IMR-90 (cell line): ENCODE measurements around the gene GPAT3. TPM values are rescaled to one million over a fixed set of nuclear protein-coding genes. Genes with fewer than 3 reads are reported as not detected.
A peak's percentile ranks its signal among the peaks of the same experiment; 100 is the strongest.

ENCODE experiments used
- ATAC-seq: fragments of 200-7000 bp; cut with Tn5 transposase; 2 replicates; pipeline ENCODE4 v1.9.1; 2020; ENCODE audit warnings: low read depth, mild to moderate bottlenecking, moderate library complexity
- BruUV-seq: library from RNA; stranded (reverse); fragments of 400-500 nt; replicated peaks from 2 replicates; lab custom pipeline; 2021; lab: Mats Ljungman, UMichigan
- CTCF ChIA-PET: fragments of 300-600 bp; formaldehyde crosslinking; extraction: SDS; loops from one replicate; lab custom pipeline; 2021; ENCODE audit warnings: antibody characterized with exemption; lab: Yijun Ruan, JAX
- POLR2A ChIA-PET: fragments of 300-600 bp; sonication (Branson Sonifier 250); formaldehyde crosslinking; loops from one replicate; lab custom pipeline; 2022; ENCODE audit warnings: antibody characterized with exemption; ENCODE audit not compliant: unreplicated experiment; lab: Charles Lee
- DNase-seq: peaks from one replicate; pipeline ENCODE4 v3.0.0; 2013
- H2AFZ ChIP-seq: replicated peaks from 2 replicates; pipeline ENCODE3; 2013; ENCODE audit warnings: low read length, mild to moderate bottlenecking; ENCODE audit not compliant: poor library complexity
- H2AK5ac ChIP-seq: 2 replicates; pipeline ENCODE4 v1.6.1; 2013; ENCODE audit warnings: low read depth, low read length, inconsistent platforms
- H2AK9ac ChIP-seq: replicated peaks from 2 replicates; pipeline ENCODE3; 2013; ENCODE audit warnings: mild to moderate bottlenecking, low read depth, low read length, moderate library complexity; ENCODE audit not compliant: poor library complexity
- H2BK120ac ChIP-seq: 2 replicates; pipeline ENCODE4 v1.6.1; 2013; ENCODE audit warnings: low read depth, low read length, inconsistent platforms
- H2BK15ac ChIP-seq: 3 replicates; pipeline ENCODE4 v1.6.1; 2013; ENCODE audit warnings: low read depth, low read length, inconsistent platforms
- H2BK20ac ChIP-seq: 2 replicates; pipeline ENCODE4 v1.6.1; 2013; ENCODE audit warnings: low read depth, mild to moderate bottlenecking, inconsistent platforms, low read length, moderate library complexity
- H2BK5ac ChIP-seq: 2 replicates; pipeline ENCODE4 v1.6.1; 2013; ENCODE audit warnings: mild to moderate bottlenecking, low read depth, low read length, inconsistent platforms; ENCODE audit not compliant: poor library complexity, severe bottlenecking
- H3K14ac ChIP-seq: replicated peaks from 2 replicates; pipeline ENCODE4 v1.6.1; 2013; ENCODE audit warnings: low read depth, low read length, inconsistent platforms
- H3K18ac ChIP-seq: 2 replicates; pipeline ENCODE4 v1.6.1; 2013; ENCODE audit warnings: low read depth, low read length, control low read depth
- H3K23ac ChIP-seq: 2 replicates; pipeline ENCODE4 v1.6.1; 2013; ENCODE audit warnings: low read depth, low read length, inconsistent platforms
- H3K27ac ChIP-seq: 2 replicates; pipeline ENCODE4 v1.5.1; 2013; ENCODE audit warnings: mild to moderate bottlenecking, control low read depth, low read length; ENCODE audit not compliant: insufficient read depth
- H3K27me3 ChIP-seq: 2 replicates; pipeline ENCODE4 v1.6.1; 2013; ENCODE audit warnings: low read length; ENCODE audit not compliant: control insufficient read depth, insufficient read depth
- H3K36me3 ChIP-seq: 2 replicates; pipeline ENCODE4 v1.6.1; 2013; ENCODE audit warnings: low read length, mixed read lengths; ENCODE audit not compliant: control insufficient read depth, insufficient read depth
- H3K4ac ChIP-seq: 2 replicates; pipeline ENCODE4 v1.6.1; 2013; ENCODE audit warnings: low read depth, low read length, inconsistent platforms
- H3K4me1 ChIP-seq: 2 replicates; pipeline ENCODE4 v1.6.1; 2013; ENCODE audit warnings: low read length, mixed read lengths; ENCODE audit not compliant: control insufficient read depth, insufficient read depth
- H3K4me2 ChIP-seq: 2 replicates; pipeline ENCODE4 v1.6.1; 2013; ENCODE audit warnings: low read depth, mild to moderate bottlenecking, control low read depth, low read length, moderate library complexity
- H3K4me3 ChIP-seq: 2 replicates; pipeline ENCODE4 v1.5.1; 2013; ENCODE audit warnings: low read depth, mild to moderate bottlenecking, control low read depth, low read length, moderate library complexity; ENCODE audit not compliant: insufficient read depth
- H3K56ac ChIP-seq: 2 replicates; pipeline ENCODE4 v1.6.1; 2013; ENCODE audit warnings: low read length, inconsistent platforms; ENCODE audit not compliant: insufficient read depth; ENCODE audit errors: extremely low read depth
- H3K79me1 ChIP-seq, 2 experiments: 2 replicates each; pipeline ENCODE4 v1.6.1; 2013; ENCODE audit warnings: low read length in 2 of 2, inconsistent platforms in 1 of 2, low read depth in 1 of 2
- H3K9ac ChIP-seq: 2 replicates; pipeline ENCODE4 v1.6.1; 2013; ENCODE audit warnings: low read depth, low read length, control low read depth
- H3K9me1 ChIP-seq: 2 replicates; pipeline ENCODE4 v1.6.1; 2013; ENCODE audit warnings: low read length, inconsistent platforms; ENCODE audit not compliant: insufficient read depth
- H3K9me3 ChIP-seq: 2 replicates; pipeline ENCODE4 v1.6.1; 2013; ENCODE audit warnings: low read length; ENCODE audit not compliant: control insufficient read depth, insufficient read depth
- H4K20me1 ChIP-seq: 2 replicates; pipeline ENCODE4 v1.6.1; 2013; ENCODE audit warnings: low read length, inconsistent platforms; ENCODE audit not compliant: insufficient read depth
- H4K5ac ChIP-seq: 2 replicates; pipeline ENCODE4 v1.6.1; 2013; ENCODE audit warnings: mild to moderate bottlenecking, low read depth, low read length, control low read depth
- H4K8ac ChIP-seq, 2 experiments: 2 replicates each; pipeline ENCODE4 v1.6.1; 2013; ENCODE audit warnings: low read depth in 2 of 2, low read length in 2 of 2, control low read depth in 1 of 2, inconsistent platforms in 1 of 2
- H4K91ac ChIP-seq: 2 replicates; pipeline ENCODE4 v1.6.1; 2013; ENCODE audit warnings: low read depth, low read length, inconsistent platforms; ENCODE audit not compliant: insufficient read depth
- BHLHE40 ChIP-seq: fragments of 150-350 bp; IDR thresholded peaks from 2 replicates; pipeline ENCODE4 v1.6.1; 2016; ENCODE audit warnings: mild to moderate bottlenecking, low read depth, low read length
- CEBPB ChIP-seq: IDR thresholded peaks from 2 replicates; pipeline ENCODE4 v1.6.1; 2012; ENCODE audit warnings: low read depth, low read length, improper control_type of control experiment
- CHD1 ChIP-seq: IDR thresholded peaks from 2 replicates; pipeline ENCODE4 v1.6.1; 2012; ENCODE audit warnings: low read depth, low read length, improper control_type of control experiment
- CTCF ChIP-seq: conservative IDR thresholded peaks from 2 replicates; pipeline ENCODE4 v1.5.1; 2012; ENCODE audit warnings: mild to moderate bottlenecking, low read depth, low read length, improper control_type of control experiment
- ELK1 ChIP-seq: fragments of 150-350 bp; IDR thresholded peaks from 2 replicates; pipeline ENCODE4 v1.6.1; 2016; ENCODE audit warnings: low read depth, mild to moderate bottlenecking, low read length, moderate library complexity, borderline replicate concordance
- FOS ChIP-seq: fragments of 150-350 bp; IDR thresholded peaks from 2 replicates; pipeline ENCODE4 v1.6.1; 2016; ENCODE audit warnings: low read depth, low read length
- MAFK ChIP-seq: IDR thresholded peaks from 2 replicates; pipeline ENCODE4 v1.6.1; 2012; ENCODE audit warnings: low read depth, low read length, improper control_type of control experiment
- MAZ ChIP-seq: IDR thresholded peaks from 2 replicates; pipeline ENCODE4 v1.6.1; 2012; ENCODE audit warnings: low read depth, mild to moderate bottlenecking, low read length, improper control_type of control experiment, moderate library complexity, borderline replicate concordance
- MXI1 ChIP-seq: IDR thresholded peaks from 2 replicates; pipeline ENCODE4 v1.6.1; 2012; ENCODE audit warnings: low read depth, mild to moderate bottlenecking, low read length, moderate library complexity, borderline replicate concordance
- NFE2L2 ChIP-seq: fragments of 150-350 bp; IDR thresholded peaks from 2 replicates; pipeline ENCODE4 v1.6.1; 2016; ENCODE audit warnings: low read depth, mild to moderate bottlenecking, low read length
- POLR2A ChIP-seq: IDR thresholded peaks from 2 replicates; pipeline ENCODE4 v1.6.1; 2012; ENCODE audit warnings: mild to moderate bottlenecking, low read depth, low read length
- RAD21 ChIP-seq: IDR thresholded peaks from 2 replicates; pipeline ENCODE4 v1.6.1; 2012; ENCODE audit warnings: low read length, improper control_type of control experiment
- RCOR1 ChIP-seq: IDR thresholded peaks from 2 replicates; pipeline ENCODE4 v1.6.1; 2012; ENCODE audit warnings: mild to moderate bottlenecking, low read length, improper control_type of control experiment; ENCODE audit not compliant: insufficient replicate concordance
- RFX5 ChIP-seq: IDR thresholded peaks from 2 replicates; pipeline ENCODE4 v1.8.0; 2012; ENCODE audit warnings: low read depth, mild to moderate bottlenecking, low read length, moderate library complexity
- SMC3 ChIP-seq: fragments of 150-350 bp; IDR thresholded peaks from 2 replicates; pipeline ENCODE4 v1.6.1; 2016; ENCODE audit warnings: low read depth, mild to moderate bottlenecking, antibody characterized with exemption, low read length, moderate library complexity
- USF2 ChIP-seq: fragments of 150-350 bp; IDR thresholded peaks from 2 replicates; pipeline ENCODE4 v1.6.1; 2017; ENCODE audit warnings: mild to moderate bottlenecking, antibody characterized with exemption, low read length, low read depth
- WGBS, 2 experiments: methylation state at CpG; one replicate each; pipeline versions ENCODE4 v1.1.5 to v1.1.7; 2013; ENCODE audit warnings: missing lambda C conversion rate in 2 of 2; ENCODE audit not compliant: insufficient read length in 1 of 2; ENCODE audit errors: extremely low coverage in 2 of 2; 5-methylcytosine and 5-hydroxymethylcytosine counted together
- dilution Hi-C: fragments of 300-500 bp; cut with HindIII; formaldehyde crosslinking; loops from one replicate; pipeline ENCODE4 v1.14.3; 2018; ENCODE audit warnings: low sequenced_read_pairs; ENCODE audit not compliant: unreplicated experiment
- in situ Hi-C: fragments of 300-500 bp; cut with MboI; formaldehyde crosslinking; loops from 3 replicates; pipeline ENCODE4 v1.14.3; 2019; ENCODE audit warnings: low sequenced_read_pairs, inconsistent platforms, mixed read lengths
- intact Hi-C: fragments of 100-400 bp; cut with micrococcal nuclease; formaldehyde crosslinking; loops from 2 replicates; pipeline ENCODE4 v1.10.0; 2022
- polyA plus RNA-seq, 3 experiments: library from polyadenylated mRNA; depleted of rRNA; stranded (reverse); fragments of >200 nt; gene quantifications; 2 replicates each; pipeline ENCODE4 v1.2.3, GENCODE V29; 2012; ENCODE audit warnings: low replicate concordance in 1 of 3
- total RNA-seq: library from RNA; depleted of rRNA; stranded (reverse); fragments of >200 nt; gene quantifications from 2 replicates; pipeline ENCODE4 v1.2.3, GENCODE V29; 2012

GPAT3 gene
- total and polyA plus RNA-seq, 2 of the 4 experiments (the other 2 are of a cell fraction), result 1.3 to 2.9 TPM

GRCh38 chr4:83504503-83504902 lies 31.4 kb upstream of the GPAT3 start:
- Histone ChIP-seq H4K5ac (no peak overlapping the region), H3K9ac (no peak overlapping the region), H2AK5ac (no peak overlapping the region), H3K4me2 (no peak overlapping the region), H3K79me1 (no peaks in the 10 kb centered on the region), H3K56ac (no peak overlapping the region), H3K18ac (no peak overlapping the region), H3K4ac (no peak overlapping the region), H3K4me1 (no peaks in the 10 kb centered on the region), H3K9me3 (no peaks in the 10 kb centered on the region), H2AFZ (peak overlapping the region; percentile 67), H4K8ac (no peak overlapping the region), H3K27me3 (peaks cover 4% of the 10 kb centered on the region), H2BK20ac (no peak overlapping the region), H3K36me3 (no peaks in the 10 kb centered on the region), H3K23ac (no peak overlapping the region), H2AK9ac (no peak overlapping the region), H4K91ac (no peak overlapping the region), H3K4me3 (no peak overlapping the region), H2BK15ac (no peak overlapping the region), H2BK120ac (no peak overlapping the region), H3K9me1 (no peaks in the 10 kb centered on the region), H3K27ac (no peak overlapping the region), H3K14ac (no peak overlapping the region), H4K20me1 (no peaks in the 10 kb centered on the region), H2BK5ac (no peak overlapping the region)
- TF ChIP-seq MAZ (no peak), BHLHE40 (no peak), MAFK (no peak), MXI1 (no peak), CEBPB (no peak), NFE2L2 (no peak), RAD21 (no peak), ELK1 (no peak), RCOR1 (no peak), RFX5 (no peak), CHD1 (no peak), USF2 (no peak), CTCF (no peak), SMC3 (no peak), FOS (no peak), POLR2A (no peak)
- dilution Hi-C loops (no loop called here), intact Hi-C loops (loop anchor here (5.0 kb wide), 1 partner anchor 753 kb away; no protein-coding TSS in a partner anchor), in situ Hi-C loops (loop anchor here (25.0 kb wide), 2 partner anchors 758 to 1008 kb away; no protein-coding TSS in a partner anchor)
- WGBS, 2 experiments, result no CpG with 5 or more reads among the region's 4 CpGs
- ATAC-seq, result no peak
- ChIA-PET CTCF (no interaction called here), POLR2A (no interaction called here)
- BruUV-seq, result no TSS peak
- no peak for DNase-seq
